Glutamatergic neuron (in vitro differentiated cells): ENCODE data around the gene CCNL1. TPM values are rescaled to one million over a fixed set of nuclear protein-coding genes. Genes with fewer than 3 reads are reported as not detected.

Experiments
- DNase-seq: peaks from one replicate; pipeline ENCODE4 v3.0.0; 2022
- H3K27ac Mint-ChIP-seq: one replicate; pipeline ENCODE4 v1.8.0; 2020; ENCODE audit warnings: mild to moderate bottlenecking, mixed read lengths, inconsistent platforms; ENCODE audit not compliant: unreplicated experiment
- H3K27me3 Mint-ChIP-seq: one replicate; pipeline ENCODE4 v1.8.0; 2020; ENCODE audit warnings: mild to moderate bottlenecking, moderate library complexity, mixed read lengths, inconsistent platforms; ENCODE audit not compliant: unreplicated experiment
- H3K36me3 Mint-ChIP-seq: one replicate; pipeline ENCODE4 v1.8.0; 2020; ENCODE audit warnings: mild to moderate bottlenecking, mixed read lengths, inconsistent platforms; ENCODE audit not compliant: unreplicated experiment
- H3K4me1 Mint-ChIP-seq: one replicate; pipeline ENCODE4 v1.8.0; 2020; ENCODE audit warnings: mild to moderate bottlenecking, low read depth, mixed read lengths, inconsistent platforms; ENCODE audit not compliant: unreplicated experiment
- H3K4me3 Mint-ChIP-seq: one replicate; pipeline ENCODE4 v1.8.0; 2020; ENCODE audit warnings: mild to moderate bottlenecking, mixed read lengths, inconsistent platforms; ENCODE audit not compliant: unreplicated experiment
- H3K9me3 Mint-ChIP-seq: one replicate; pipeline ENCODE4 v1.8.0; 2020; ENCODE audit warnings: mild to moderate bottlenecking, moderate library complexity, mixed read lengths, inconsistent platforms; ENCODE audit not compliant: unreplicated experiment
- total RNA-seq: library from RNA; stranded (reverse); fragmentation: NEBNext Ultra II Directional; extraction: Animal tissue kit (Norgen Biotek cat#: 25700); gene quantifications from one replicate; pipeline ENCODE4 v1.2.1, GENCODE V29; 2021; ENCODE audit not compliant: unreplicated experiment
- TF ChIP-seq, protein P1 (sequence below): fragments of 200-600 bp; sonication (generic); IDR thresholded peaks from one replicate; pipeline ENCODE4 v1.5.0; 2021; ENCODE audit not compliant: partially characterized antibody, unreplicated experiment

CCNL1 gene
- total RNA-seq, 1 donor from 2014 or later, result 123 TPM

GRCh38 chr3:157110761-157111278 is 49.1 kb downstream of the CCNL1 start:
- DNase-seq, result no peak
- TF ChIP-seq, protein P1, sequence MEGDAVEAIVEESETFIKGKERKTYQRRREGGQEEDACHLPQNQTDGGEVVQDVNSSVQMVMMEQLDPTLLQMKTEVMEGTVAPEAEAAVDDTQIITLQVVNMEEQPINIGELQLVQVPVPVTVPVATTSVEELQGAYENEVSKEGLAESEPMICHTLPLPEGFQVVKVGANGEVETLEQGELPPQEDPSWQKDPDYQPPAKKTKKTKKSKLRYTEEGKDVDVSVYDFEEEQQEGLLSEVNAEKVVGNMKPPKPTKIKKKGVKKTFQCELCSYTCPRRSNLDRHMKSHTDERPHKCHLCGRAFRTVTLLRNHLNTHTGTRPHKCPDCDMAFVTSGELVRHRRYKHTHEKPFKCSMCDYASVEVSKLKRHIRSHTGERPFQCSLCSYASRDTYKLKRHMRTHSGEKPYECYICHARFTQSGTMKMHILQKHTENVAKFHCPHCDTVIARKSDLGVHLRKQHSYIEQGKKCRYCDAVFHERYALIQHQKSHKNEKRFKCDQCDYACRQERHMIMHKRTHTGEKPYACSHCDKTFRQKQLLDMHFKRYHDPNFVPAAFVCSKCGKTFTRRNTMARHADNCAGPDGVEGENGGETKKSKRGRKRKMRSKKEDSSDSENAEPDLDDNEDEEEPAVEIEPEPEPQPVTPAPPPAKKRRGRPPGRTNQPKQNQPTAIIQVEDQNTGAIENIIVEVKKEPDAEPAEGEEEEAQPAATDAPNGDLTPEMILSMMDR, result no peak
- no peak overlapping the region for H3K4me3 Mint-ChIP-seq
- H3K9me3 Mint-ChIP-seq, result peaks cover 3% of the 10 kb centered on the region
- H3K4me1 Mint-ChIP-seq, result peaks cover 5% of the 10 kb centered on the region
- H3K36me3 Mint-ChIP-seq, result no peaks in the 10 kb centered on the region
- H3K27ac Mint-ChIP-seq, result no peak overlapping the region
- no peaks in the 10 kb centered on the region for H3K27me3 Mint-ChIP-seq

- no peak for DNase-seq
- Mint-ChIP-seq H3K27ac (no peak overlapping the region), H3K4me3 (no peak overlapping the region), H3K4me1 (peaks cover 10% of the 10 kb centered on the region), H3K9me3 (peaks cover 3% of the 10 kb centered on the region), H3K36me3 (no peaks in the 10 kb centered on the region), H3K27me3 (no peaks in the 10 kb centered on the region)
- TF ChIP-seq, protein P1, result no peak
Observed at GRCh38 chr3:157109267-157110141, 50.4 kb downstream of the CCNL1 start.

GRCh38 chr3:157107644-157108133 is 52.3 kb downstream of the CCNL1 start:
- Mint-ChIP-seq H3K4me3 (no peak overlapping the region), H3K4me1 (peaks cover 10% of the 10 kb centered on the region), H3K27ac (no peak overlapping the region), H3K36me3 (no peaks in the 10 kb centered on the region), H3K27me3 (no peaks in the 10 kb centered on the region), H3K9me3 (peaks cover 3% of the 10 kb centered on the region)
- TF ChIP-seq, protein P1, result no peak
- DNase-seq, result no peak

GRCh38 chr3:157107037-157107436 is 52.9 kb downstream of the CCNL1 start:
- H3K4me1 Mint-ChIP-seq, result peaks cover 10% of the 10 kb centered on the region
- TF ChIP-seq, protein P1, result no peak
- DNase-seq, result no peak
- no peak overlapping the region for H3K4me3 Mint-ChIP-seq
- no peak overlapping the region for H3K27ac Mint-ChIP-seq
- peaks cover 3% of the 10 kb centered on the region for H3K9me3 Mint-ChIP-seq
- no peaks in the 10 kb centered on the region for H3K36me3 Mint-ChIP-seq
- H3K27me3 Mint-ChIP-seq, result no peaks in the 10 kb centered on the region
